GM21786 (cell line): ENCODE measurements around the gene EMC1.
"Not testable (repeated sequence)": the region's sequence is repeated elsewhere in the genome, so short reads cannot be mapped to it uniquely, and the experiment has no call there.

Experiments used
- ATAC-seq: cut with Tn5 transposase; IDR thresholded peaks from one replicate; pipeline ENCODE4 v1.9.1; 2021; ENCODE audit not compliant: unreplicated experiment

EMC1 gene

DNA sequence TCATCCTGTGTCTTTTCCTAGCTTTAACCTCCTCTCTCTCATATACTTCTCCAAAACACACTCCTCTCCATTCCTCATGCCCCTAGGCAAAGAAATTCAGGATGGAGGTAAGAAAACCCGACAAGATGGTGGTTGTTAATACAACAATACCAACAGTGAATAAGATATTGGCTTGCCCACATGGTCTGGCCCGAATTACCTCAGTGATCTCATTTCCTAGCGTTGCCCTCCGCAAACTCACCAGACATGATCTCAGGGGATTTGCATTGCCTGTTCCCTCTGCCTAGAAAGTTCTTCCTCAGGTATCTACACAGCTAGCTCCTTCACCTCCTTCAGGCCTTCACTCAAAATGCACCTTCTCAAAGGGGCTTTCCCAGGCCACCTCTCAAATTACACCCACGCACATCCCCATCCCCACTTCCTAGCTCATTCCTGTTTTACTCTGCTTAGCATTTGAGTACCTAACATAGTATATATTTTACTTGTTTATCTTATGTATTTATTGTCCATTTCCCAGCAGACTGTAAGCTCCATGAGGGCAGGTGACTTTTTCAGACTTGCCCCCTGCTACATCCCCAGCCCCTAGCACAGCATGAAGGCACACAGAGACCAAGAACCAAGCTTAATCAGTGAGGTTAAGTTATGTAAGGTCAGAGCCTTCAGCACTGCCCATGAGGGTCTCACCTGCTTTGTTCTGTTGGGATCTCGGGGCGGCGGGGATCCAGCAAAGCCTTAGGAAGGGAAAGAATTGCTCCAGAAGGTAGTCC lies 31.1 kb downstream of the EMC1 start:
- no peak for ATAC-seq

DNA sequence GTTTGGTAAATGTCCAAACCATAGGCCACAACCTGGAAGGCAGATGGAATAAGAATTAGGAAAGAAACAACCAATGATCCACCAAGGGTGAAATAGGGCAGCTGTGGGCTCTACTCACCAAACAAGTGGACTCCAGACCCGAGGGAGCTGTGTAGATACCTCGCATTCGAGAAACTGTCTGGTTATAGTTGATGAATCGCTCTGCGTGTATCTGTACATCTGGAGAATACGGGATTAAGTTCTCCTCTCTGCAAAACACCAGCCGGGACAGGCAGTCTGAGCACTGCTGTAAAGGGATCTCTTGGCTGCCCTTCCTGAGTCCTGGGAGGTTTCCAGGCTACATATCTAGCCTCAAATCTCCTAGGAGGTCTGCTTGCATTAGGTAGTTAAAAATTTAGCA lies 31.9 kb downstream of the EMC1 start:
- no peak for ATAC-seq

DNA sequence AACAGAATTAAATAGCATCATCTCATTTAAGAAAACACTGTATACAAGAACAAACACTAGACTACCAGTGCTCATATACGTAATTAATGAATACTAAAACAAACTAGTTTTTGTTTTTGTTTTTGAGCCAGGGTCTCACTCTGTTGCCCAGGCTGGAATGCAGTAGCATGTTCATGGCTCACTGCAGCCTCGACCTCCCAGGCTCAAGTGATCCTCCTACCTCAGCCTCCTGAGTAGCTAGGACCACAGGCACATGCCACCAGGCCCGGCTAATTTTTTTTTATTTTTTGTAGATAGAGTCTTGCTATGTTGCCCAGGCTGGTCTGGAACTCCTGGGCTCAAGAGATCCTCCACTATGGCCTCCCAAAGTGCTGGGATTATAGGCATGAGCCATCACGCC lies 34.7 kb downstream of the EMC1 start:
- ATAC-seq, result not testable (repeated sequence)

- ATAC-seq, result no peak
Observed at GRCh38 chr1:19213580-19213979, 37.7 kb downstream of the EMC1 start.

- ATAC-seq, result no peak
Observed at GRCh38 chr1:19212167-19212566, 39.2 kb downstream of the EMC1 start.

- ATAC-seq, result no peak
Observed at GRCh38 chr1:19210772-19211549, 40.4 kb downstream of the EMC1 start.

GRCh38 chr1:19209990-19210771 lies 41.1 kb downstream of the EMC1 start, which contains the start of gene UBR4:
UBR4 (minus strand) TSS chr1:19210266; CDS start chr1:19210248, 18 bp downstream.
- peak; percentile 75 for ATAC-seq

DNA sequence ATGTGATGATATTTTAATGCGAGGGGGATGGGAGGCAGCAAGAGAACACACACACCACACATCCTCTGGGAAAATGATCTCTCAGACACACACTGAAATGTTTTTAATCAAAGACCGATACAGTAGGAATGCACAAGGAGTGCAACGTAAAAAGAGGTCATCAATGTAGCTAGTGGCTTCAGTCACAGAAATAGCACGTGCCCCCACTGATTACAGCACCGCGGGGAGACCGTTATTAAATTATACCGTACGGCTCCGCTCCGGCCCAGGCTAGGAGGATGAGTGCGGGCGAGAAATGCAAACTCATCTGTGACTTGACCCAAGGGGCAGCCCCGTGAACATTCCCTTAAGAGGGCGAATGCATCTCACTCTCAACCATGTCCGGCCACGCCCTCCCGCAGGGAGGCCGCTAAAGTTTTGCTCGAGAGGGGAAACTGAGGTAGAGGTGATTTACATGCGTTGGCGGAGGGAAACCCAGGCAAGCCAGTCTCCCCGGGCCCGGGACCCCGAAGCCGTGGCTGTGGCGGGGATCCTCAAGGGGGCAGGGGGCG lies 41.8 kb downstream of the EMC1 start:
- peak; percentile 43 for ATAC-seq

DNA sequence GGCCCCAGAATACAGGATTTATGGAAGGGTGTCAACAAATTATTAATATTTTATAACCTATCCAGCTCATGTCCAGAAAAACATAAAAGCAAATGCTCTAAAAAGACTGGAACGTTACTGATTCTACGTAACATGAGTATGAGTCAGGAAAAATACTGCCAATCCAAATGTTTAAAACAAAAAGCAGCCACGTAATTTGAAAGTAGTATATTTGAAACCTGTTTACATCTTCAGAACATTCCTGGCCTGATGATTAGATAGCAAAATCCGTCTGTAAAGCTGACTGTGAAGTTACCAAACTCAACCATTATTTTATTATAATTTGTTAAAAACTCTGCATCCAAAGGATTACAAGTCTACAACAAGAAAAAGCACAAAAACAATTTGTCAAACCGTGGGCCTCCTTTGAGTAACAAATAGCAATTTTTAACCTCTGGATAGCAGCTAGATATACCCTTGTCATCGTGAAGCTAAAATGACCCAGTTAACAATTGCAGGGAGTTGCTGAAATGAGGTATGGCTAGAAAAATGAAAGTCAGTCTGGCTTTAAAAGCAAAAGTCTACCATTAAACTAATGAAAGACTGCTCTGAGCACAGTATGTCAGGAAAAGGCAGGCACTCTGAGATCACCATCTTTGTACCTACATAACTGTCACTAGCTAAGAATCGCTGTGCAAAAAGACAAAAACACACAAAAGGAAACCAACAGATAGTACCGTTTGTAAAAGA lies 42.5 kb downstream of the EMC1 start:
- ATAC-seq, result no peak

DNA sequence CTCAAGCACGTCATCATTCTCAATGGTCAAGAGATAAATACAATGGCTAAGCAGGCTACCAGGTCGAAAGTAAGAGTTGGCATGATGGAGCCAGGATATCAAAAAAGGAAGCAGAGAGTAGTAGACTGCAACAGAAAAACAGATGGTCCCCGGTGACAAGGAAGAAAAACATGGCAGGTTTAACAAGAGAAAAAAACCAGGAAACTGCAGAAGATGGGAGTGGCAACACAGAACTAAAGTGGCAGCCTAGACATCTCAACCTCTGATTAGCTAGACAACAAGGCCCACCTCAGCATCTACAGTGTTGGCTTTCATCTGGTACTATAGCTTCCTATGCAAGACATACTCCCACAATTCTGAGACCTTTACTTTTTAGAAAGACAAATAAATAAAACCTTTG lies 44.4 kb downstream of the EMC1 start:
- no peak for ATAC-seq

GRCh38 chr1:19205845-19206244 lies 45.5 kb downstream of the EMC1 start:
- ATAC-seq, result no peak

DNA sequence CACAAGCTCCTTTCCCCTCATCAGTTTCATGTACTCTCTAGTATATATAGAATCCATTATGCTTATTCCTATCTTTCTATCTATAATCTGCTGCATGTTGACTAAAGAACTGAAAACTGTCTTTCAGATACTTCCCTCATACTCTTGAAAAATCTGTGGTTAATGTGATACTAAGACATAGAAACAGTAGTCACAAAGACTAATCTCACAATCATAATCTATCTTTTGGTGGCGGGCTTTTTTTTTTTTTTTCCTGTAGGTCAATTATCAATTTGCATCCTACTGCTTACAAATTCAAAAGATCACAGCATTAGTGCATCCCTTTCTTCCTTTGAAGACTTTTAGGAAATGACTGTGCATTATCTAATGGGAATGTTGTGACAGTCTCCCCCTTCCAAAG lies 45.9 kb downstream of the EMC1 start:
- no peak for ATAC-seq

- no peak for ATAC-seq
Observed at GRCh38 chr1:19204446-19205266, 46.7 kb downstream of the EMC1 start.

- no peak for ATAC-seq
Observed at GRCh38 chr1:19203440-19203839, 47.9 kb downstream of the EMC1 start.

DNA sequence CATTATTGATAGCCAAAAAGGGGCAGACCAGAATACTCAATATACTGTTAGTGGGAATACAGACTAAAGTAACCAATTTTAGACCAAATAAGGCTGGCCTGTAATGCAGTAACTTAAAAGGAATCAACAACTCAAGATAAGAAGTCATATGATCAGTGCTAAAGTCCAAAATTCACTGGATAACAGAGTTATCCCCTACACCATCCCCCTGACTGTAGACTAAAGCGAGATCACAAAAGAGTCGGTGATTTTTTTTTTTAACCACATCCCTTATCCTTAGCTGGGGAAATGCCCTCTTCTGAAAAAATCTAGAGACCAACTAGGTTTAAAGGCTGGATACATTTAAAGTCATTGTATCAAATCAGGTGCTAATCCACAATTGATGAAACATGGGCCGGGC lies 48.9 kb downstream of the EMC1 start:
- no peak for ATAC-seq

DNA sequence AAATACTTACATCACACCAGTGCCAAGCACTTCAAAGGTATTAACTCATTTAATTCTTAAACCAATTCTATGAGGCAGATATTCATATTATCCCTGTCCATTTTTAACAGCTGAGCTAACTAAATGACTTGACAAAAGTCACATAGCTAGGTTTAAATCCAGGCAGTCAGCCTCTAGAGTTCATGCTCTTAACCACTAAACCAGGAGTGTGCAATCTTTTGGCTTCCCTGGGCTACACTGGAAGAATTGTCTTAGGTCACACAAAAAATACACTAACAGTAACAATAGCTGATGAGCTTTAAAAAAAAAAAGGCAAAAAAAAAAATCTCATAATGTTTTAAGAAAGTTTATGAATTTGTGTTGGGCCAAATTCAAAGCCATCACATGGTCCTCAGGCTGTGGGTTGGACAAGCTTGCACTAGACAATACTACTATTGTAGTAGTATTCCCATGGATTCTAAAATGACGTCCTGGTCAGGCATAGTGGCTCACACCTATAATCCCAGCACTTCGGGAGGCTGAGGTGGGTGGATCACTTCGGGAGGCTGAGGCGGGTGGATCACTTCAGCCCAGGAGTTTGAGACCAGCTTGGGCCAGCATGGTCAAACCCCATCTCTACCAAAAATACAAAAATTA lies 51.2 kb downstream of the EMC1 start:
- no peak for ATAC-seq

GRCh38 chr1:19199329-19199968 lies 51.9 kb downstream of the EMC1 start:
- ATAC-seq, result no peak

DNA sequence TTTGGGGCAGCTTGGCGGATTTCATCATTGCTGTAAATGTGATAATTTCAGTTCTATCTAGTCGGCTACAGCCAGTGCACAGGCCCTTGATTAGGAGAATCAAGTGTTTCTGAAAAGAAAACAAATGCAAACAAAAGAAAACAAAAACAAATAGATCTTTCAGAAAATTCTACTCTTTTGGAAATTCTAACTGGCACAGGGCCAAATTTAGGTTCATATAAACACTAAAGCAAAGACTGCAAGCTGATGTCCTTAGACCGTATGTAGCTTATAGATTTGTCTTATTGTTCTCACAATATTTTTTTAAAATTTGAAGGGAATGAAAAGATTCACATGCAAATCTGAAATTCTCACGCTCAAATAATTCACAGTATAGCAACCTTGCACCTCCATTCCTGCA lies 52.5 kb downstream of the EMC1 start:
- ATAC-seq, result no peak

GRCh38 chr1:19197845-19198244 lies 53.5 kb downstream of the EMC1 start:
- no peak for ATAC-seq
